ENCODE data around the gene LGR5. TPM values are rescaled to one million over a fixed set of nuclear protein-coding genes. Genes with fewer than 3 reads are reported as not detected.

The LGR5 gene
- total and polyA plus RNA-seq, 2 of the 8 experiments (the other 6 are each of a cell fraction or from before 2014, with no cell fraction given), result 0.08 to 0.19 TPM

DNA sequence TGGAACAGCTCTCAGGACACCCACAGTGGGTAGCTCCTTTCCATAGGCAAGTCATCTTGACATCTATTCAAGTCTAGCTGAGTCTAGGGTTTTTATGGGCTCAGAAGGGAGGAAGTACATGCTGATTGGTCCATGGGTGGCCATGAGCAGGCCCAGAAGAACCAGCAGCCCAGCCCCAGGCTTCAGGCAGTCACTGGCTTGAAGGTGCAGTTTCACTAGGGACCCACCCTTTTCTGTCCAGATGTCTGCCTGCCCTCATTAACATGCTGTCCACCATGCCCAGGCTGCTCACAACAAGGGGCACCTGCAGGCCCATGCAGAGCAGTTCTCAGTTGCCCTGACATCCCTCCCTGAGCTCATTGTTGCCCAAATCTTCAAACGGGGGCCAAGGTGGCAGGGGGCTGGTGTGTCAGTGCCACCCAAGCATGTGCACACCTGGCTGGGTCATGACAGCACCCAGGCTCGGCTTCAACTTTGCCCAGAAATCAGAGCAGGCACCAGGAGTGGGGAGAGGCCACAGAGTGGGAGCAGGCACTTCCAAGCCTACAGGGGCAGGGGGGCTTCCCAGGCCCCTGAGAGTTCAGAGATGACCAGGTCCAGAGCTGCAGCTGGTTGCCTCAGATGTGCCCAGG, 18.7 kb upstream of the LGR5 start:
- no peak for TF ChIP-seq POLR2A (IDR thresholded peaks at IDR 0.05; ENCODE audit: control extremely low read depth in 1 of 2, low read depth in 2 of 2, low read length in 2 of 2)
- TF ChIP-seq KDM4A (IDR thresholded peaks at IDR 0.05; ENCODE audit: low read depth, low read length, severe bottlenecking), result no peak
- no peak for TF ChIP-seq SIX5 (IDR thresholded peaks at IDR 0.05; ENCODE audit: low read depth, low read length)
- Histone ChIP-seq H2BK20ac (ENCODE audit: low read length) (no peak overlapping the region), H4K5ac (ENCODE audit: insufficient read length, low read depth, low read length) (no peak overlapping the region), H4K8ac (ENCODE audit: extremely low read depth, insufficient read depth, low read length) (peak overlapping the region; percentile 38; the same call in 1 of the 2 replicates), H2BK12ac (ENCODE audit: low read depth, low read length) (no peak overlapping the region), H3K4me2 (ENCODE audit: insufficient read depth in 1 of 2, low read depth in 2 of 2, low read length in 2 of 2) (no peak overlapping the region), H4K91ac (replicated peaks; ENCODE audit: insufficient read length, low read length) (no peak overlapping the region), H2BK120ac (replicated peaks; ENCODE audit: low read depth, low read length) (no peak overlapping the region), H3K9ac (replicated peaks in 1 of 4; ENCODE audit: extremely low read depth in 1 of 4, low read depth in 3 of 4, low read length in 3 of 4) (no peak overlapping the region), H2BK5ac (ENCODE audit: low read depth, low read length) (no peak overlapping the region), H3K27ac (ENCODE audit: low read depth, low read length) (no peak overlapping the region), H3K18ac (ENCODE audit: extremely low read depth, low read length) (no peak overlapping the region), H2AK5ac (ENCODE audit: low read depth, low read length) (no peak overlapping the region), H3K4me1 (replicated peaks in 1 of 4; ENCODE audit: control insufficient read depth in 3 of 4, insufficient read depth in 4 of 4, low read length in 3 of 4) (no peaks in the 10 kb centered on the region), H3K36me3 (ENCODE audit: control insufficient read depth in 2 of 4, insufficient read depth in 4 of 4, low read length in 3 of 4) (no peaks in the 10 kb centered on the region), H3K9me3 (ENCODE audit: insufficient read depth in 2 of 2, low read depth in 1 of 2, low read length in 1 of 2) (no peaks in the 10 kb centered on the region), H3K79me2 (ENCODE audit: control insufficient read depth in 1 of 2, insufficient read depth in 2 of 2, low read length in 2 of 2) (no peaks in the 10 kb centered on the region), H3K79me1 (ENCODE audit: low read depth, low read length) (no peaks in the 10 kb centered on the region), H3K4ac (replicated peaks; ENCODE audit: insufficient read length, low read depth, low read length) (no peak overlapping the region), H3K27me3 (replicated peaks in 1 of 4; ENCODE audit: control insufficient read depth in 3 of 4, extremely low read depth in 1 of 4, insufficient read depth in 3 of 4, low read length in 3 of 4) (peaks cover 0 to 1% (median 0%) of the 10 kb centered on the region in 4 experiments; a peak in 1 of 7 replicates), H2AFZ (ENCODE audit: low read length) (no peak overlapping the region), H3K23me2 (ENCODE audit: low read depth, low read length) (no peaks in the 10 kb centered on the region; the same call in 1 of the 2 replicates), H3K4me3 (ENCODE audit: extremely low read depth in 1 of 4, insufficient read depth in 2 of 4, low read depth in 3 of 4, low read length in 4 of 4) (no peak overlapping the region), H3K56ac (replicated peaks; ENCODE audit: insufficient read length, low read depth, low read length) (no peak overlapping the region), H2BK15ac (ENCODE audit: low read length) (no peak overlapping the region), H4K20me1 (replicated peaks in 1 of 2; ENCODE audit: control insufficient read depth in 1 of 2, insufficient read depth in 2 of 2, low read length in 2 of 2) (no peaks in the 10 kb centered on the region), H3K14ac (ENCODE audit: insufficient read length) (no peak overlapping the region), H3K23ac (ENCODE audit: insufficient read length) (no peak overlapping the region)
- POLR2A ChIA-PET (ENCODE audit: partially characterized antibody), result no interaction called here
- no peak for DNase-seq (ENCODE audit: low read depth in 1 of 2, low spot score in 2 of 2)
- 81% methylated on average over 2 of the region's 2 CpGs; no CpG with 5 or more reads in 1 of the 2 experiments for whole genome bisulfite sequencing, 2 experiments (ENCODE audit: extremely low coverage in 1 of 2, insufficient coverage in 1 of 2, insufficient read length in 1 of 2, insufficient replicate concordance in 2 of 2, low coverage in 1 of 2, low lambda C conversion rate in 2 of 2, missing lambda C conversion rate in 1 of 2)
- FAIRE-seq, result no peak
- CTCF ChIA-PET (ENCODE audit: partially characterized antibody), result interaction anchor here (0.8 to 3.0 kb wide), 8 partner anchors 11 to 174 kb away, joined by 3 to 10 read pairs (median 4); no protein-coding TSS in a partner anchor
